CD4-positive, alpha-beta memory T cell (primary cell): Measurements from ENCODE around the gene RALGAPB. TPM values are rescaled to one million over a fixed set of nuclear protein-coding genes. Genes with fewer than 3 reads are reported as not detected.

ENCODE experiments used
- CTCF ChIA-PET: fragments of 350-600 bp; sonication (Branson Sonifier 250); formaldehyde crosslinking; loops from one replicate; lab custom pipeline; 2021; ENCODE audit warnings: inconsistent platforms; ENCODE audit not compliant: partially characterized antibody; lab: Charles Lee
- POLR2A ChIA-PET: fragments of 350-600 bp; sonication (Branson Sonifier 250); formaldehyde crosslinking; loops from one replicate; lab custom pipeline; 2021; ENCODE audit not compliant: partially characterized antibody; lab: Charles Lee
- DNase-seq, 5 donors: peaks; one replicate each; pipeline versions ENCODE4 v3.0.0 to v3.0.0-alpha.2; 2020 to 2022; ENCODE audit warnings: mixed read lengths in 1 of 5
- H3K27ac ChIP-seq: one replicate; pipeline ENCODE4 v1.7.0; 2013; ENCODE audit warnings: low read depth, low read length
- H3K27me3 ChIP-seq: 2 replicates; pipeline ENCODE4 v1.7.0; 2013; ENCODE audit warnings: mild to moderate bottlenecking, low read length, moderate library complexity; ENCODE audit not compliant: insufficient read depth
- H3K36me3 ChIP-seq: 2 replicates; pipeline ENCODE4 v1.7.0; 2013; ENCODE audit warnings: mild to moderate bottlenecking, low read length, moderate library complexity; ENCODE audit not compliant: insufficient read depth
- H3K4me1 ChIP-seq: 2 replicates; pipeline ENCODE4 v1.7.0; 2013; ENCODE audit warnings: mild to moderate bottlenecking, low read length, moderate library complexity; ENCODE audit not compliant: insufficient read depth
- H3K4me3 ChIP-seq, 2 donors: one replicate each; pipeline ENCODE4 v1.7.0; 2013; ENCODE audit warnings: low read length in 2 of 2, mild to moderate bottlenecking in 1 of 2
- H3K9me3 ChIP-seq, 2 donors: one replicate each; pipeline ENCODE4 v1.7.0; 2013; ENCODE audit warnings: low read length in 2 of 2, control low read depth in 1 of 2; ENCODE audit not compliant: control insufficient read depth in 1 of 2
- H3K27ac Mint-ChIP-seq, 7 donors: one replicate each; pipeline ENCODE4 v1.8.0; 2020 to 2021; ENCODE audit warnings: mixed read lengths in 7 of 7, mild to moderate bottlenecking in 6 of 7, inconsistent platforms in 3 of 7, moderate library complexity in 3 of 7
- H3K27me3 Mint-ChIP-seq, 2 donors: one replicate each; pipeline ENCODE4 v1.8.0; 2020 to 2021; ENCODE audit warnings: mixed read lengths in 2 of 2
- H3K36me3 Mint-ChIP-seq, 2 donors: one replicate each; pipeline ENCODE4 v1.8.0; 2020 to 2021; ENCODE audit warnings: mixed read lengths in 2 of 2, inconsistent platforms in 1 of 2, mild to moderate bottlenecking in 1 of 2
- H3K4me1 Mint-ChIP-seq, 4 donors: one replicate each; pipeline ENCODE4 v1.8.0; 2020 to 2021; ENCODE audit warnings: mixed read lengths in 4 of 4, mild to moderate bottlenecking in 1 of 4
- H3K4me3 Mint-ChIP-seq, 8 donors: one replicate each; pipeline ENCODE4 v1.8.0; 2020 to 2021; ENCODE audit warnings: mixed read lengths in 8 of 8, mild to moderate bottlenecking in 7 of 8, moderate library complexity in 6 of 8, inconsistent platforms in 3 of 8
- H3K9me3 Mint-ChIP-seq, 8 donors: one replicate each; pipeline ENCODE4 v1.8.0; 2020 to 2021; ENCODE audit warnings: mixed read lengths in 8 of 8, mild to moderate bottlenecking in 5 of 8, inconsistent platforms in 3 of 8, moderate library complexity in 1 of 8
- intact Hi-C: fragments of 100-400 bp; cut with micrococcal nuclease; formaldehyde crosslinking; loops from one replicate; pipeline ENCODE4 v1.15.1; 2023
- polyA plus RNA-seq, 2 donors: library from polyadenylated mRNA; unstranded; fragments of 300-500 nt; fragmentation: Illumina TruSeq; gene quantifications; one replicate each; pipeline ENCODE4 v1.2.3, GENCODE V29; 2021
- total RNA-seq, 2 experiments: library from RNA; stranded (reverse); gene quantifications; one replicate each; pipeline ENCODE4 v1.2.3, GENCODE V29; 2021

RALGAPB gene
- total and polyA plus RNA-seq, 4 experiments from 2014 or later: 9.0 to 57.4 (median 35.2) TPM

GRCh38 chr20:38579921-38580320 lies 107.3 kb downstream of the RALGAPB start:
- Mint-ChIP-seq H3K36me3 (peaks cover 10 to 18% of the 10 kb centered on the region in 2 donors), H3K27ac (peak overlapping the region in 2 of 7 donors; percentile 53 to 84), H3K9me3 (peaks cover 0 to 1% (median 0%) of the 10 kb centered on the region in 8 donors), H3K27me3 (no peaks in the 10 kb centered on the region), H3K4me1 (no peaks in the 10 kb centered on the region), H3K4me3 (no peak overlapping the region)
- ChIA-PET CTCF (no interaction called here), POLR2A (no interaction called here)
- H3K36me3 ChIP-seq: peaks cover 11% of the 10 kb centered on the region
- no peak for DNase-seq
- no peaks in the 10 kb centered on the region for H3K4me1 ChIP-seq
- H3K4me3 ChIP-seq: no peak overlapping the region
- no peak overlapping the region for H3K27ac ChIP-seq
- no peaks in the 10 kb centered on the region for H3K9me3 ChIP-seq
- no peaks in the 10 kb centered on the region for H3K27me3 ChIP-seq
- intact Hi-C loops: no loop called here

GRCh38 chr20:38581013-38581412 lies 108.4 kb downstream of the RALGAPB start, which contains the start of gene ADIG:
TSS of gene ADIG (plus strand) at chr20:38581197. CDS start at chr20:38581251, 54 bp downstream.
- H3K9me3 Mint-ChIP-seq: peaks cover 0 to 1% (median 0%) of the 10 kb centered on the region in 8 donors
- Histone ChIP-seq H3K4me1 (no peaks in the 10 kb centered on the region), H3K9me3 (no peaks in the 10 kb centered on the region), H3K4me3 (no peak within 1 kb of the TSS), H3K36me3 (peaks cover 6% of the 10 kb centered on the region), H3K27ac (no peak within 1 kb of the TSS), H3K27me3 (no peaks in the 10 kb centered on the region)
- H3K36me3 Mint-ChIP-seq: peaks cover 10% of the 10 kb centered on the region in 2 donors
- POLR2A ChIA-PET: interaction anchor here (0.9 kb wide), 1 partner anchor 108 kb away, joined by 3 read pairs; the partner anchor contains the start of gene RALGAPB
- no peak for DNase-seq
- CTCF ChIA-PET: no interaction called here
- H3K4me3 Mint-ChIP-seq: no peak within 1 kb of the TSS
- no peaks in the 10 kb centered on the region for H3K4me1 Mint-ChIP-seq
- intact Hi-C loops: no loop called here
- H3K27ac Mint-ChIP-seq: peak within 1 kb of the TSS in 1 of 7 donors; percentile 51
- H3K27me3 Mint-ChIP-seq: no peaks in the 10 kb centered on the region

- CTCF ChIA-PET: no interaction called here
- intact Hi-C loops: no loop called here
Observed at GRCh38 chr20:38581830-38582358, 109.3 kb downstream of the RALGAPB start.

GRCh38 chr20:38583306-38583705 lies 110.7 kb downstream of the RALGAPB start:
- Histone ChIP-seq H3K27ac (no peak overlapping the region), H3K9me3 (no peaks in the 10 kb centered on the region), H3K4me3 (no peak overlapping the region), H3K36me3 (no peaks in the 10 kb centered on the region), H3K4me1 (no peaks in the 10 kb centered on the region), H3K27me3 (no peaks in the 10 kb centered on the region)
- H3K27ac Mint-ChIP-seq: no peak overlapping the region
- intact Hi-C loops: no loop called here
- H3K4me1 Mint-ChIP-seq: no peaks in the 10 kb centered on the region
- ChIA-PET POLR2A (no interaction called here), CTCF (no interaction called here)
- H3K27me3 Mint-ChIP-seq: peaks cover 0 to 3% of the 10 kb centered on the region in 2 donors
- H3K9me3 Mint-ChIP-seq: peaks cover 0 to 1% (median 0%) of the 10 kb centered on the region in 8 donors
- no peak for DNase-seq
- H3K4me3 Mint-ChIP-seq: no peak overlapping the region
- no peaks in the 10 kb centered on the region for H3K36me3 Mint-ChIP-seq

More at GRCh38 chr20:38581830-38582358, 109.3 kb downstream of the RALGAPB start:
- H3K27ac ChIP-seq: no peak overlapping the region
- POLR2A ChIA-PET: no interaction called here
- peaks cover 0 to 1% (median 0%) of the 10 kb centered on the region in 8 donors for H3K9me3 Mint-ChIP-seq
- H3K36me3 ChIP-seq: no peaks in the 10 kb centered on the region
- H3K4me1 Mint-ChIP-seq: no peaks in the 10 kb centered on the region
- peak overlapping the region in 1 of 8 donors; percentile 6 for H3K4me3 Mint-ChIP-seq
- no peak for DNase-seq
- no peaks in the 10 kb centered on the region for H3K27me3 ChIP-seq
- H3K27ac Mint-ChIP-seq: no peak overlapping the region
- H3K36me3 Mint-ChIP-seq: peaks cover 5 to 9% of the 10 kb centered on the region in 2 donors
- H3K4me3 ChIP-seq: no peak overlapping the region
- H3K4me1 ChIP-seq: no peaks in the 10 kb centered on the region
- peaks cover 0 to 1% of the 10 kb centered on the region in 2 donors for H3K27me3 Mint-ChIP-seq
- H3K9me3 ChIP-seq: no peaks in the 10 kb centered on the region

- no peaks in the 10 kb centered on the region for H3K27me3 ChIP-seq
- Mint-ChIP-seq H3K4me3 (no peak overlapping the region), H3K4me1 (no peaks in the 10 kb centered on the region), H3K9me3 (peaks cover 0 to 1% (median 0%) of the 10 kb centered on the region in 8 donors), H3K27ac (no peak overlapping the region), H3K36me3 (no peaks in the 10 kb centered on the region), H3K27me3 (peaks cover 0 to 3% of the 10 kb centered on the region in 2 donors)
- ChIA-PET POLR2A (no interaction called here), CTCF (no interaction called here)
- no peak overlapping the region for H3K4me3 ChIP-seq
- no peak for DNase-seq
- H3K4me1 ChIP-seq: no peaks in the 10 kb centered on the region
- no peak overlapping the region for H3K27ac ChIP-seq
- intact Hi-C loops: no loop called here
- no peaks in the 10 kb centered on the region for H3K9me3 ChIP-seq
- no peaks in the 10 kb centered on the region for H3K36me3 ChIP-seq
Observed at GRCh38 chr20:38584099-38584763, 111.6 kb downstream of the RALGAPB start.

GRCh38 chr20:38585404-38586180 lies 112.9 kb downstream of the RALGAPB start:
- Histone ChIP-seq H3K4me3 (no peak overlapping the region), H3K36me3 (no peaks in the 10 kb centered on the region), H3K27me3 (no peaks in the 10 kb centered on the region), H3K27ac (no peak overlapping the region), H3K4me1 (no peaks in the 10 kb centered on the region), H3K9me3 (no peaks in the 10 kb centered on the region)
- Mint-ChIP-seq H3K4me1 (no peaks in the 10 kb centered on the region), H3K4me3 (no peak overlapping the region), H3K9me3 (peaks cover 0 to 1% (median 0%) of the 10 kb centered on the region in 8 donors), H3K27ac (no peak overlapping the region), H3K27me3 (peaks cover 0 to 3% of the 10 kb centered on the region in 2 donors), H3K36me3 (no peaks in the 10 kb centered on the region)
- intact Hi-C loops: no loop called here
- DNase-seq: no peak
- CTCF ChIA-PET: no interaction called here
- POLR2A ChIA-PET: no interaction called here

GRCh38 chr20:38586181-38586525 lies 113.5 kb downstream of the RALGAPB start:
- no peaks in the 10 kb centered on the region for H3K36me3 Mint-ChIP-seq
- Histone ChIP-seq H3K27ac (no peak overlapping the region), H3K36me3 (no peaks in the 10 kb centered on the region), H3K4me1 (no peaks in the 10 kb centered on the region), H3K4me3 (no peak overlapping the region), H3K9me3 (no peaks in the 10 kb centered on the region), H3K27me3 (no peaks in the 10 kb centered on the region)
- H3K4me3 Mint-ChIP-seq: no peak overlapping the region
- H3K4me1 Mint-ChIP-seq: no peaks in the 10 kb centered on the region
- ChIA-PET POLR2A (no interaction called here), CTCF (no interaction called here)
- H3K9me3 Mint-ChIP-seq: no peaks in the 10 kb centered on the region
- peaks cover 0 to 3% of the 10 kb centered on the region in 2 donors for H3K27me3 Mint-ChIP-seq
- no peak for DNase-seq
- intact Hi-C loops: no loop called here
- H3K27ac Mint-ChIP-seq: no peak overlapping the region
